Measurements from ENCODE around the gene CLEC17A.
"Not testable (repeated sequence)": the region's sequence is repeated elsewhere in the genome, so short reads cannot be mapped to it uniquely, and the experiment has no call there.

The CLEC17A gene

GRCh38 chr19:14559916-14560775, 22.7 kb upstream of the CLEC17A start:
- DNase-seq = no peak

DNA sequence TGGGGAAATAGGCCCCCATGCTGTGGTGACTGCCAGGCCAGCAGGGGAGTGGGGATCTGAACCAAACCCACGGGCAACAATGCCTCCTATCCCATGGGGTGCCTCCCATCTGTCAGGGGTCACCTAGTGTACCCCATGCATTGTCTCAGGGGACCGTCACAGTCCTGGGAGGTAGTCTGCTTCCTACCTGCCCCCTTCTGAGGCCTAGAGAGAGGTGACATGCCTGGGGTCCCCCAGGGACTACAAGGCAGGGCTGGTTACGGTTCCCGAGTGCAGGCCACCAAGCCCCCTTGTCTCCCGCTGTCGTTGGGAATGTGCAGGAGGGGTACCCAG, 22.1 kb upstream of the CLEC17A start:
- DNase-seq = no peak

- DNase-seq = no peak
Observed at GRCh38 chr19:14561249-14561648, 21.6 kb upstream of the CLEC17A start.

DNA sequence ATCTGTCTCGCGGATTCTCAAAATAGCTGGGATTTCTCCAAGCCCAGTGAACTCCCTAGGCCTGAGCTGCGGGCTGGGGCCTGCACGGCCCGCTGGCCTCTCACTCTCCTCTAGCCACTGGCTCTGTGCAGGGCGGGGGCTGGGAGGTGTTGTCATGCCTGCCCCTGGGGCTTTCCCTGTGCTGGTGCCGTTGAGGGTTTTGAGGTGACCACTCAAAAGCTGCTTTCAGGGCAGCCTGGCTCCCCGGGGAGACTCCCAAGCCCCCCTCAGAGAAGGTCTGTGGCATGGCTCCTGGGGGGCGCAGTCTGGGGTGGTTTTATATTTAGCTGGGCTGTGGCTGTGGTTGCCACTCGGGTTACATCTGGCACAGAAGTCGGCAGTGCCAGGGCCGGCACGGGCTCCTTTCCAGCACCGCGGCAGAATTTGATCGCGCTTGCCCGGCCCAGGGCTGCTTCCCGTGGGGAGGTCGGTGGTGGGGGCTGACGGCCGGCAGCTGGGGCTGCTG, 21.0 kb upstream of the CLEC17A start:
- no peak for DNase-seq

GRCh38 chr19:14562660-14563589, 20.0 kb upstream of the CLEC17A start:
- DNase-seq = no peak

DNA sequence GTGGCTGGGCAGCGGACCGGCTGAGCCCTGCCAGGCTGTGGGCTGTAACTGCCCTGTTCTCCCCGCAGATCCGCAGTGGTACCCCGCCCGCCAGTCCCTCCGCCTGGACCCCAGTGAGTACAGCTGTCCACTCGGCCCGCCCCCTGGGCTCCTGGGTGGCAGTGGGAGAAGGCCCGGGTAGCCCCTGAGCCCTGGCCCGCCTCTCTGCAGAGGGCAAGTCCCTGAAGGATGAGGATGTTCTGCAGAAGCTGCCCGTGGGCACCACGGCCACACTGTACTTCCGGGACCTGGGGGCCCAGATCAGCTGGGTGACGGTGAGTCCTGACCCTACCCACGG, 19.3 kb upstream of the CLEC17A start:
- no peak for DNase-seq

GRCh38 chr19:14563989-14564651, 18.8 kb upstream of the CLEC17A start:
- peak; percentile 11 for DNase-seq

DNA sequence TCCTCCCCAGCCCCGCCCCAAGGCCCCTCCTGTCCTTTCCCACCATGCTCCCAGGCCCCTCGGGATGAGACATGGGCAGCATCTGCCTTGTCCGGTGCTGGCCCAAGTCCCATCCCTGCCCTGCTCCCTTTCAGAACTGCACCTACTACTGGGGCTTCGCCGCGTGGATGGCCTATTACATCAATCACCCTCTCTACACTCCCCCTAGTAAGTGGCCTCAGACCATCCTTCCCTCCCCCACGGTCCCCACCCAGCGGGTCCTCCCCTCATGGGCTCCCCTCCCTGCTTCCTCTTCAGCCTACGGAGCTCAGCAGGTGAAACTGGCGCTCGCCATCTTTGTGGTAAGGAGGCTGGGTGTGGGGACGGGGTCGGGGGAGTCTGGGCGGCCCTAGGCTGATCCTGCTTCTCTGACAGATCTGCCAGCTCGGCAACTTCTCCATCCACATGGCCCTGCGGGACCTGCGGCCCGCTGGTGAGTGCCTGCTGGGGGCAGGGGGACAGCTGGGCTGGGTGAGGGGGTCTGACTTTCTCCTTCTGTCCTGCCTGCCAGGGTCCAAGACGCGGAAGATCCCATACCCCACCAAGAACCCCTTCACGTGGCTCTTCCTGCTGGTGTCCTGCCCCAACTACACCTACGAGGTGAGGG, 18.1 kb upstream of the CLEC17A start:
- not testable (repeated sequence) for DNase-seq

- DNase-seq = no peak
Observed at GRCh38 chr19:14565298-14565679, 17.6 kb upstream of the CLEC17A start.

GRCh38 chr19:14565765-14566711, 16.8 kb upstream of the CLEC17A start:
- no peak for DNase-seq

- no peak for DNase-seq
Observed at GRCh38 chr19:14566712-14567077, 16.2 kb upstream of the CLEC17A start.

DNA sequence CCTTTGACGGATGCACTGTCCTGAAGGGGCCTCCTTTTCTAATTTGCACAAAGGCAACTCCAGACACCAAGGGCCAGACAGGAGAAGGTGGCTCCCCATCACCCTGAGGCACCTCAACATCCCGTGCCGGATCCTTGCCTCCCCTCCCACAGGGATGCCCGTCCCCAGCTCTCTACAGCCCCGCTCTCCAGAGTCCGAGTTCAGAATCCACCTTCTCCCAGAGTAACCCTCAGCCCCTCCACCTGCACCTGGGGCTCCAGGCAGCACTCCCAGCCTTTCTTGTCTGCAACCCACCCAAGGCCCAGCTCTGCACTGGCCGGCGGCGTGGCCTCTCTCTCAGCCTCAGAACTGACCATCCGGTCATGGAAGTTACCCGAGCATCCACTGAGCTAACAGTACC, 15.8 kb upstream of the CLEC17A start:
- no peak for DNase-seq

DNA sequence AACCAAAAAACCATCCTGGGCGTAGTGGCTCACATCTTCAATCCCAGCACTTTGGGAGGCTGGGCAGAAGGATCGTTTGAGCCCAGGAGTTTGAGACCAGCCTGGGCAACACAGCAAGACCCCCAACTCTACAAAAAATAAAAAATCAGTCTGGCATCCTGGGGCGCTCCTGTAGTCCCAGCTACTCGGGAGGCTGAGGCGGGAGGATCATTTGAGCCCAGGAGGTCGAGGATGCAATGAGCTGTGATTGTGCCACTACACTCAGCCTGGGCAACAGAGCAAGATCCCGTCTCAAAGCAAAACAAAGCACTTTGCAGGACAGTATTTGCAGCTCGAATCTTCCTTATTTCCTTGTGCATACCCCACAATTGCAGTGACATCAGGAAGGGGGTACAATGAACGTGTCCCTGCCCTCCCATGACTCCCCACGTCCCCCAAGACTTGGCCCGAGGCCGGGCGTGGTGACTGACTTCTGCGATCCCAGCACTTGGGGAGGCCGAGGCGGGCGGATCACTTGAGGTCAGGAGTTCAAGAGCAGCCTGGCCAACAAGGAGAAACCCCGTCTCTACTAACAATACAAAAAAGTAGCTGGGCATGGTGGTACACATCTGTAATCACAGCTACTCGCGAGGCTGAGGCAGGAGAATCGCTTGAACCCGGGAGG, 11.9 kb upstream of the CLEC17A start:
- no peak for DNase-seq

DNA sequence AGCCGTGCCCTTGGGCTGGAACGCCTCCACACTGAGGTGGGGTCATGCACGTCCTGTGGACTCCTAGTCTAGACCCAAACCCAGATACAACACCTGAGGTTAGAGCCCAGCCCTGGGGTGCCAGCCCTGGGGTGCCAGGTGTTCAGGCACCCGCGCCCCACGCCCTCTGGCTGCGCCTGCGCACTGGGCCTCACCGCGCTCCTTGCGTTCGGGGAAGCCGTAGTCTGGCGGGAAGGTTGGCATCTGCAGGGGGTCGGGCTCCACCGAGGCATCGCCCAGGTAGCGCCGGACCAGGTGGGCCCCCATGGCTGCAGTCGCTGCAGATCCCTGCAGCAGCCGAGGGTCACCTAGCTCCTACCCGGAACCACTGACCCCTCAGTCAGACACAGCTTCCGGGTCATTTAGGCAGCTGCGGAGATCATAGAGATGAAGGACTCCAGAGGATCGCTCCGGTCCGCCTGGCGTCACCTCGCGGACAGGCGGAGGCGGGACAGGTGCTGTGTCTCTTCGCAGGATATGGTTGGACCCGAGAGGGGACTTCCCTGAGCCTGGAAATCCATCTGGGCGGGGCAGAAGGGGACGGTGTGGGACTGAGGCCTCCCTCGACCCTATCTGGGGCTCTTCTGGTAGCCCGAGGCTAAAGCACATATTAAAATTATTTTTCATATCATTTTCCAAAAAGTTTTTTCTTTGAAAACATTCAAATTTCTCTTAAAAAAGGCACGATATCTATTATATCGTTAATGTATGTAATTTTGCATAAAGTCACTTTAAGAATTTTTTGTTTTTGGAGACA, 11.0 kb upstream of the CLEC17A start, which contains the start of gene NDUFB7:
NDUFB7 (minus strand) TSS at position 372 of the 796 bp plus-strand sequence; CDS start at position 306, 66 bp downstream.
- peak; percentile 95 for DNase-seq

DNA sequence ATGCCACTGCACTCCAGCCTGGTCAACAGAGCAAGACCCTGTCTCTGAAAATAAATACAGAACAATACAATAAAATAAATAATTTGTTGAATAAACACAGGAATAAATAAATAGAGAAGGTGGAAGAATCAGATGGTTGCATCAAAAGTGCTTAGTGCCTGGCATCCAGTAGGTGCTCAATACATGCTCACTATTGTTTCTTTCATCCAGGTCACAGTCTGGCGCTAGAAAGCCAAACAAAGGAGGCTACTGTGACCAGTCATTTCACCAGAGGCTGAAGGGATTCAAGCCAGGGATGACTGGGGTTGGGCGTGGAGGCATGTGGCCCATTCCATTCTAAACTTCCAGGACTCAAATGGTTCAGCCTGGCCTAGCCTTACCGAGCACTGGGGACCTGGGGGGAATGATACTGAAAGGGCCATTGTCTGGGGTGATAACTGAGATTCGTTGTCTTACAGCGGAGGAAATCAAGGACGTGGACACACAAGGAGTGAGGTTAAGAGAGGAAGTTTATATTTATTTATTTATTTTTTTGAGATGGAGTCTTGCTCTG, 7.4 kb upstream of the CLEC17A start:
- no peak for DNase-seq

DNA sequence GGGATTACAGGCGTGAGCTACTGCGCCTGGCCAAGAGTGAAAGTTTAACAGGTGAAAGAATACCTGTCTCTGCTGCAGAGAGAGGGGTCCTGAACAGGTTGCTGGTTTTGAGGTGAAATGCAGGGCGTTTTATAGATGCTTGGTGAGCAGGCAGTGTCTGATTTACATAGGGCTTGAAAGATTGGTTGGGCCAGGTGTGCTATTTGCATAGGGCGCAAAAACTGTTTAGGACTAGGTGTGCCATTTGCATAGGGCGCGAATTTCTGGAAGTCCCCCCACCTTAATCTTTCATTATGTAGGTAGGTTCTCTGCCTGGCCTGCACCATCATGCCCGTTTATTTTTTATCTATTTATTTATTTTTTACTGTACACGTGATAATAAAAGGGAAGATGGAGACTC, 6.5 kb upstream of the CLEC17A start:
- DNase-seq = no peak

- no peak for DNase-seq
Observed at GRCh38 chr19:14577264-14577663, 5.6 kb upstream of the CLEC17A start.

GRCh38 chr19:14577885-14578427, 4.9 kb upstream of the CLEC17A start:
- no peak for DNase-seq

DNA sequence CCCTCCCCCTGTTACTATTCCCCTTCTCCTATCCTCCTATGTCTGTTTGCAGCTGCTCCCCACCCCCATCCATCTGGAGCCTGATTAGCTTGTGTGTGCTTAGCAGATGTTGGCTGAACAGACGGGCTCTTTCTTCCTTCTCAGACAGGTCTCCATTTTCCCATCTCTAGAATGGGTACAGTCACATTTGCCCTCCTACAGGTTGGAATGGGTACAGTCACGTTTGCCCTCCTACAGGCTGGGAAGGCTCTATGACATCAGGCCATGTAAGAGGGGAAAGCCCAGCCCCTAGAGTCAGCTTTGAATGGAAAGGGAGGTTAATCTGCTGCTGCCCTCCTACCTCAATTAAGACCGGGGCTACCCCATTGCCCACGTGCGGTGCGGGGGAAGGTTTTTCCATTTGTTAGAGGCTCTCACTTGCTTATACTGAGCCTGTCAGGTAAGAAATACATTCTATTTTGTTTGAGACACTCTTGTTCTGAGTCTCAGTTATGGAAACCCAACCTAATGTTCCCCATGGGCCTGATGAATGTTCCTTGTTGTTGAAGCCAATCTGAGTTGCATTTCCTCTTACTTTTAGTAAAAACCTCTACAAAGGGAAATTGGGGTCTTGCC, 2.2 kb upstream of the CLEC17A start:
- no peak for DNase-seq
